GM12878 (cell line): Measurements from ENCODE around the gene FIGLA. TPM values are rescaled to one million over a fixed set of nuclear protein-coding genes. Genes with fewer than 3 reads are reported as not detected.
A peak's percentile ranks its signal among the peaks of the same experiment; 100 is the strongest.

ENCODE experiments used
- ATAC-seq: fragments of 200-7000 bp; cut with Tn5 transposase; 3 replicates; pipeline ENCODE4 v1.9.1; 2020; ENCODE audit warnings: mild to moderate bottlenecking, moderate library complexity
- BruUV-seq: library from RNA; stranded (reverse); fragments of 400-500 nt; replicated peaks from 2 replicates; lab custom pipeline; 2021; lab: Mats Ljungman, UMichigan
- CTCF ChIA-PET: fragments of 300-600 bp; sonication (Branson Sonifier 250); formaldehyde crosslinking; extraction: SDS; loops from one replicate; lab custom pipeline; 2021; ENCODE audit warnings: inconsistent platforms; lab: Yijun Ruan, JAX
- POLR2A ChIA-PET: fragments of 350-600 bp; formaldehyde crosslinking; extraction: SDS; loops from one replicate; lab custom pipeline; 2021; ENCODE audit warnings: inconsistent platforms; lab: Charles Lee
- RAD21 ChIA-PET: fragments of 300-600 bp; sonication (Branson Sonifier 250); formaldehyde crosslinking; loops from one replicate; lab custom pipeline; 2023; ENCODE audit warnings: antibody characterized with exemption; ENCODE audit not compliant: unreplicated experiment; lab: Charles Lee
- SMC1A ChIA-PET: fragments of 300-600 bp; sonication (Branson Sonifier 250); formaldehyde crosslinking; loops from one replicate; lab custom pipeline; 2023; ENCODE audit not compliant: unreplicated experiment, uncharacterized antibody; lab: Charles Lee
- DNase-seq: peaks from one replicate; pipeline ENCODE4 v3.0.0-alpha.2; 2011; ENCODE audit warnings: low read depth, low spot score
- FAIRE-seq: peaks from 3 replicates; lab custom pipeline; 2011; peaks lifted over from hg19 to GRCh38; lab: Jason Lieb, UNC
- H2AFZ ChIP-seq: 2 replicates; pipeline ENCODE4 v1.6.0; 2011; ENCODE audit warnings: low read depth, low read length, control low read depth; ENCODE audit not compliant: control insufficient read depth
- H3K27ac ChIP-seq: 2 replicates; pipeline ENCODE4 v1.5.1; 2011; ENCODE audit warnings: control low read depth; ENCODE audit not compliant: control insufficient read depth, insufficient read depth
- H3K27me3 ChIP-seq, 2 experiments: replicated peaks in 1 of 2; 2 replicates each; pipeline versions ENCODE4 v1.6.0 to v1.6.1; 2011; ENCODE audit warnings: low read length in 1 of 2; ENCODE audit not compliant: control insufficient read depth in 2 of 2, insufficient read depth in 2 of 2
- H3K36me3 ChIP-seq, 2 experiments: 2 replicates each; pipeline ENCODE4 v1.5.1; 2011; ENCODE audit warnings: low read length in 1 of 2; ENCODE audit not compliant: control insufficient read depth in 2 of 2, insufficient read depth in 2 of 2
- H3K4me1 ChIP-seq: 2 replicates; pipeline ENCODE4 v1.6.1; 2011; ENCODE audit warnings: mild to moderate bottlenecking, low read length, moderate library complexity, mixed read lengths; ENCODE audit not compliant: control insufficient read depth, insufficient read depth
- H3K4me2 ChIP-seq: 2 replicates; pipeline ENCODE4 v1.6.0; 2011; ENCODE audit warnings: control low read depth; ENCODE audit not compliant: control insufficient read depth, insufficient read depth
- H3K4me3 ChIP-seq: fragments of 200-600 bp; sonication (generic); 2 replicates; pipeline ENCODE4 v1.5.1; 2016
- H3K79me2 ChIP-seq: 2 replicates; pipeline ENCODE4 v1.6.0; 2011; ENCODE audit warnings: low read length; ENCODE audit not compliant: control insufficient read depth, insufficient read depth
- H3K9ac ChIP-seq: 2 replicates; pipeline ENCODE4 v1.8.0; 2011; ENCODE audit warnings: low read length, control low read depth, mixed read lengths; ENCODE audit not compliant: control insufficient read depth, insufficient read depth
- H3K9me3 ChIP-seq: replicated peaks from 3 replicates; pipeline ENCODE4 v1.5.1; 2011; ENCODE audit warnings: mild to moderate bottlenecking, low read length; ENCODE audit not compliant: control insufficient read depth, insufficient read depth
- H4K20me1 ChIP-seq: 2 replicates; pipeline ENCODE4 v1.6.0; 2011; ENCODE audit not compliant: control insufficient read depth, insufficient read depth
- ASH2L ChIP-seq: fragments of 300-600, 200-600 bp; sonication (generic); IDR thresholded peaks from 2 replicates; pipeline ENCODE4 v1.6.1; 2017; ENCODE audit warnings: low read depth, mild to moderate bottlenecking, borderline replicate concordance
- BACH1 ChIP-seq: fragments of 450-650 bp; IDR thresholded peaks from 2 replicates; pipeline ENCODE4 v1.6.1; 2017; ENCODE audit warnings: mild to moderate bottlenecking, borderline replicate concordance
- EED ChIP-seq: sonication (generic); IDR thresholded peaks from 2 replicates; pipeline ENCODE4 v1.6.1; 2016; ENCODE audit warnings: antibody characterized with exemption, low read depth
- JUND ChIP-seq: IDR thresholded peaks from 2 replicates; pipeline ENCODE4 v1.6.1; 2012; ENCODE audit warnings: low read depth, mild to moderate bottlenecking, low read length, improper control_type of control experiment, moderate library complexity
- MYB ChIP-seq: fragments of 150-350 bp; IDR thresholded peaks from 2 replicates; pipeline ENCODE4 v1.6.1; 2014; ENCODE audit warnings: mild to moderate bottlenecking, low read depth, low read length, borderline replicate concordance
- NFYA ChIP-seq: IDR thresholded peaks from 2 replicates; pipeline ENCODE4 v1.6.1; 2011; ENCODE audit warnings: low read depth, mild to moderate bottlenecking, low read length, improper control_type of control experiment, borderline replicate concordance
- NR2C1 ChIP-seq: fragments of 450-650 bp; IDR thresholded peaks from 2 replicates; pipeline ENCODE4 v1.6.1; 2017; ENCODE audit warnings: antibody characterized with exemption, mild to moderate bottlenecking, moderate library complexity
- NRF1 ChIP-seq: conservative IDR thresholded peaks from 2 replicates; pipeline ENCODE4 v1.6.1; 2011; ENCODE audit warnings: mild to moderate bottlenecking, low read depth, low read length, improper control_type of control experiment
- PAX5 ChIP-seq: IDR thresholded peaks from 2 replicates; pipeline ENCODE4 v1.6.1; 2011; ENCODE audit warnings: low read depth, low read length, borderline replicate concordance
- RAD51 ChIP-seq: fragments of 450-650 bp; IDR thresholded peaks from 2 replicates; pipeline ENCODE4 v1.6.1; 2016; ENCODE audit warnings: moderate library complexity, mild to moderate bottlenecking, inconsistent platforms
- RCOR1 ChIP-seq: conservative IDR thresholded peaks from 2 replicates; pipeline ENCODE4 v1.6.1; 2012; ENCODE audit warnings: low read depth, low read length, improper control_type of control experiment
- SIX5 ChIP-seq: IDR thresholded peaks from 2 replicates; pipeline ENCODE4 v1.6.1; 2011; ENCODE audit warnings: mild to moderate bottlenecking, low read depth, low read length, moderate library complexity; ENCODE audit not compliant: severe bottlenecking
- SUZ12 ChIP-seq: fragments of 200-600 bp; sonication (generic); IDR thresholded peaks from one replicate; pipeline ENCODE4 v1.6.1; 2018; ENCODE audit warnings: antibody characterized with exemption, mild to moderate bottlenecking; ENCODE audit not compliant: unreplicated experiment
- TBL1XR1 ChIP-seq: IDR thresholded peaks from 2 replicates; pipeline ENCODE4 v1.6.1; 2012; ENCODE audit warnings: low read depth, low read length, improper control_type of control experiment
- ZNF622 ChIP-seq: fragments of 450-650 bp; IDR thresholded peaks from 2 replicates; pipeline ENCODE4 v1.6.1; 2017; ENCODE audit warnings: mild to moderate bottlenecking, inconsistent platforms
- WGBS: methylation state at CpG from one replicate; pipeline ENCODE4 v1.1.6; 2016; ENCODE audit warnings: low lambda C conversion rate; ENCODE audit not compliant: insufficient replicate concordance, insufficient coverage; ENCODE audit errors: missing lambda C conversion rate; 5-methylcytosine and 5-hydroxymethylcytosine counted together
- in situ Hi-C: fragments of 300-500 bp; cut with MboI; formaldehyde crosslinking; loops from 9 replicates; pipeline ENCODE4 v1.14.3; 2018; ENCODE audit warnings: mixed read lengths
- intact Hi-C: fragments of 100-400 bp; cut with micrococcal nuclease; formaldehyde crosslinking; loops from one replicate; pipeline ENCODE4 v1.14.2; 2022; ENCODE audit not compliant: unreplicated experiment
- polyA plus RNA-seq, 11 experiments: library from polyadenylated mRNA; depleted of rRNA in 4 of 11; unstranded in 6 of 11; stranded (reverse) in 5 of 11; fragments of >200 nt; fragmentation: Nextera tagmentation in 4 of 11; fragmentation: Illumina TruSeq in 1 of 11; extraction: Ambion mirVana in 4 of 11; extraction: Trizol in 1 of 11; gene quantifications; 1 replicate in 1 of 11; 2 replicates in 10 of 11; pipeline versions ENCODE4 v1.2.1 to v1.2.3, GENCODE V29; 2011 to 2016; ENCODE audit warnings: inconsistent platforms in 2 of 11, missing spikeins in 2 of 11, low read depth in 1 of 11
- total RNA-seq, 4 experiments: library from RNA; depleted of rRNA in 3 of 4; stranded (reverse); fragments of >200 nt in 3 of 4; fragmentation: Illumina TruSeq in 1 of 4; extraction: Trizol in 1 of 4; gene quantifications; 2 replicates each; pipeline versions ENCODE4 v1.2.1 to v1.2.3, GENCODE V29; 2013 to 2021
- TF ChIP-seq, protein P1 (sequence below): fragments of 450-650 bp; IDR thresholded peaks from 2 replicates; pipeline ENCODE4 v1.6.1; 2017; ENCODE audit warnings: mild to moderate bottlenecking, moderate library complexity
- TF ChIP-seq, protein P2 (sequence below): IDR thresholded peaks from 2 replicates; pipeline ENCODE4 v1.6.1; 2011; ENCODE audit warnings: low read depth, low read length, improper control_type of control experiment, borderline replicate concordance
- TF ChIP-seq, protein P3 (sequence below): fragments of 450-650 bp; conservative IDR thresholded peaks from 2 replicates; pipeline ENCODE4 v1.6.1; 2017; ENCODE audit warnings: mild to moderate bottlenecking, moderate library complexity

The FIGLA gene
- total and polyA plus RNA-seq, 10 of the 15 experiments (the other 5 are each of a cell fraction or from before 2014, with no cell fraction given): not detected

DNA sequence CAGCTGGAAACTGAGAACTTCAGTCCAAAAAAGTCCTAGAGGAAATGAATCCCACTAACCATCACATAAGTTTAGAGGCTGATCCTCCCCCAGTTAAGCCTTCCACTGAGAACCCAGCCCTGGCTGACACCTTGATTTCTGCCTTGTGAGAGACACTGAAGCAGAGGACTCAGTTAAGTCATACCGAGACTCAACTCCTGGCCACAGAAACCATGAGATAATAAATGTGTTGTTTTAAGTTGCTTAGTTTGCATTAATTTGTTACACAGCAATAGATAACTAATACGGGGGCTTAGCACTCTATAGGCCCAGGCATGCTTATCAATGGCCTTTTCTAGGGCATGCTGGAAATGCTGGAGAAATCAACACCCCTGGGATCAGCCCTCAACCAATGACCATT, 19.0 kb downstream of the FIGLA start (continued):
- TF ChIP-seq, protein P1, sequence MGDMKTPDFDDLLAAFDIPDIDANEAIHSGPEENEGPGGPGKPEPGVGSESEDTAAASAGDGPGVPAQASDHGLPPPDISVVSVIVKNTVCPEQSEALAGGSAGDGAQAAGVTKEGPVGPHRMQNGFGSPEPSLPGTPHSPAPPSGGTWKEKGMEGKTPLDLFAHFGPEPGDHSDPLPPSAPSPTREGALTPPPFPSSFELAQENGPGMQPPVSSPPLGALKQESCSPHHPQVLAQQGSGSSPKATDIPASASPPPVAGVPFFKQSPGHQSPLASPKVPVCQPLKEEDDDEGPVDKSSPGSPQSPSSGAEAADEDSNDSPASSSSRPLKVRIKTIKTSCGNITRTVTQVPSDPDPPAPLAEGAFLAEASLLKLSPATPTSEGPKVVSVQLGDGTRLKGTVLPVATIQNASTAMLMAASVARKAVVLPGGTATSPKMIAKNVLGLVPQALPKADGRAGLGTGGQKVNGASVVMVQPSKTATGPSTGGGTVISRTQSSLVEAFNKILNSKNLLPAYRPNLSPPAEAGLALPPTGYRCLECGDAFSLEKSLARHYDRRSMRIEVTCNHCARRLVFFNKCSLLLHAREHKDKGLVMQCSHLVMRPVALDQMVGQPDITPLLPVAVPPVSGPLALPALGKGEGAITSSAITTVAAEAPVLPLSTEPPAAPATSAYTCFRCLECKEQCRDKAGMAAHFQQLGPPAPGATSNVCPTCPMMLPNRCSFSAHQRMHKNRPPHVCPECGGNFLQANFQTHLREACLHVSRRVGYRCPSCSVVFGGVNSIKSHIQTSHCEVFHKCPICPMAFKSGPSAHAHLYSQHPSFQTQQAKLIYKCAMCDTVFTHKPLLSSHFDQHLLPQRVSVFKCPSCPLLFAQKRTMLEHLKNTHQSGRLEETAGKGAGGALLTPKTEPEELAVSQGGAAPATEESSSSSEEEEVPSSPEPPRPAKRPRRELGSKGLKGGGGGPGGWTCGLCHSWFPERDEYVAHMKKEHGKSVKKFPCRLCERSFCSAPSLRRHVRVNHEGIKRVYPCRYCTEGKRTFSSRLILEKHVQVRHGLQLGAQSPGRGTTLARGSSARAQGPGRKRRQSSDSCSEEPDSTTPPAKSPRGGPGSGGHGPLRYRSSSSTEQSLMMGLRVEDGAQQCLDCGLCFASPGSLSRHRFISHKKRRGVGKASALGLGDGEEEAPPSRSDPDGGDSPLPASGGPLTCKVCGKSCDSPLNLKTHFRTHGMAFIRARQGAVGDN: no peak
- TF ChIP-seq BACH1: no peak
- no peak for TF ChIP-seq NFYA
- TF ChIP-seq, protein P2, sequence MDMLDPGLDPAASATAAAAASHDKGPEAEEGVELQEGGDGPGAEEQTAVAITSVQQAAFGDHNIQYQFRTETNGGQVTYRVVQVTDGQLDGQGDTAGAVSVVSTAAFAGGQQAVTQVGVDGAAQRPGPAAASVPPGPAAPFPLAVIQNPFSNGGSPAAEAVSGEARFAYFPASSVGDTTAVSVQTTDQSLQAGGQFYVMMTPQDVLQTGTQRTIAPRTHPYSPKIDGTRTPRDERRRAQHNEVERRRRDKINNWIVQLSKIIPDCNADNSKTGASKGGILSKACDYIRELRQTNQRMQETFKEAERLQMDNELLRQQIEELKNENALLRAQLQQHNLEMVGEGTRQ: no peak
- TF ChIP-seq JUND: 0 out of 2 replicates have a peak, but pooled peaks have one; percentile 19
- no peak for TF ChIP-seq MYB
- TF ChIP-seq ZNF622: no peak

DNA sequence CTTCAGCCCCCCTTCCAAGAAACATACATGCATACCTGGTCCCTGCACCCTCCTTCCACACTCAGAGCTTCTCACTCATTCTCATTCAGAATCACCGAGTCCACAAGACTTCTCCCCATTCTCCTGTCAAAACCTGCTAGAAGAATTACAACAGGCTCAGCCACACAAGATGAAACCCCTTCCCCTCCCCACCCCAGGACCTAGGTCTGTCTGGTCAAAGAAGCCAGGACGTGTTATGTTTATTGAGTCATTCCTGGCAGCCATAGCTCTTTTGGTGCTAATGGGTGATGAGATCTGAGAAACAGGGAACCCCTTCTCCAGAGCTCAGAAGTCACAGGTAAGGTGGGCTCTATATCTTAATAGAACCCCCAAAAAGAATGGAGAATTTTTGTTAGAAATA, 21.0 kb downstream of the FIGLA start:
- no peak overlapping the region for H3K4me2 ChIP-seq
- no peaks in the 10 kb centered on the region for H3K36me3 ChIP-seq
- H3K4me1 ChIP-seq: peaks cover 5% of the 10 kb centered on the region
- H3K27me3 ChIP-seq: peaks cover 6 to 8% of the 10 kb centered on the region in 2 experiments; a peak in 2 of 4 replicates
- ATAC-seq: no peak
- in situ Hi-C loops: no loop called here
- ChIA-PET RAD21 (interaction anchor here (1.1 kb wide), 1 partner anchor 24 kb away, joined by 3 read pairs; no protein-coding TSS in a partner anchor), POLR2A (no interaction called here), SMC1A (interaction anchor here (0.6 to 1.5 kb wide), 2 partner anchors 100 to 268 kb away, joined by 3 to 4 read pairs; no protein-coding TSS in a partner anchor), CTCF (no interaction called here)
- intact Hi-C loops: no loop called here
- H3K27ac ChIP-seq: no peak overlapping the region
- BruUV-seq: no TSS peak
- H3K9ac ChIP-seq: no peak overlapping the region
- no peak for DNase-seq
- 0 out of 2 replicates have a peak, but pooled peaks cover 3% of the 10 kb centered on the region for H4K20me1 ChIP-seq
- H3K79me2 ChIP-seq: no peaks in the 10 kb centered on the region
- H3K9me3 ChIP-seq: peaks cover 2% of the 10 kb centered on the region; the same call in 2 of the 3 replicates
- no peak overlapping the region for H3K4me3 ChIP-seq
- H2AFZ ChIP-seq: no peak overlapping the region
- no peak for FAIRE-seq
- 50% methylated on average over 2 of the region's 2 CpGs for WGBS
- TF ChIP-seq, protein P3, sequence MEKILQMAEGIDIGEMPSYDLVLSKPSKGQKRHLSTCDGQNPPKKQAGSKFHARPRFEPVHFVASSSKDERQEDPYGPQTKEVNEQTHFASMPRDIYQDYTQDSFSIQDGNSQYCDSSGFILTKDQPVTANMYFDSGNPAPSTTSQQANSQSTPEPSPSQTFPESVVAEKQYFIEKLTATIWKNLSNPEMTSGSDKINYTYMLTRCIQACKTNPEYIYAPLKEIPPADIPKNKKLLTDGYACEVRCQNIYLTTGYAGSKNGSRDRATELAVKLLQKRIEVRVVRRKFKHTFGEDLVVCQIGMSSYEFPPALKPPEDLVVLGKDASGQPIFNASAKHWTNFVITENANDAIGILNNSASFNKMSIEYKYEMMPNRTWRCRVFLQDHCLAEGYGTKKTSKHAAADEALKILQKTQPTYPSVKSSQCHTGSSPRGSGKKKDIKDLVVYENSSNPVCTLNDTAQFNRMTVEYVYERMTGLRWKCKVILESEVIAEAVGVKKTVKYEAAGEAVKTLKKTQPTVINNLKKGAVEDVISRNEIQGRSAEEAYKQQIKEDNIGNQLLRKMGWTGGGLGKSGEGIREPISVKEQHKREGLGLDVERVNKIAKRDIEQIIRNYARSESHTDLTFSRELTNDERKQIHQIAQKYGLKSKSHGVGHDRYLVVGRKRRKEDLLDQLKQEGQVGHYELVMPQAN: no peak
- TF ChIP-seq NRF1 (no peak), NR2C1 (no peak), SIX5 (no peak), PAX5 (no peak), RCOR1 (no peak), SUZ12 (no peak), RAD51 (no peak), TBL1XR1 (no peak), ASH2L (no peak), EED (no peak)
